NCI-H2196 treated with DMSO at 0.1 percent for 48 hours (cell line): ENCODE data around the gene MYO7B.

Experiments
- DNase-seq: peaks from one replicate; lab custom pipeline; 2025; ENCODE audit not compliant: unreplicated experiment; lab: John Stamatoyannopoulos, UW

Gene MYO7B

DNA sequence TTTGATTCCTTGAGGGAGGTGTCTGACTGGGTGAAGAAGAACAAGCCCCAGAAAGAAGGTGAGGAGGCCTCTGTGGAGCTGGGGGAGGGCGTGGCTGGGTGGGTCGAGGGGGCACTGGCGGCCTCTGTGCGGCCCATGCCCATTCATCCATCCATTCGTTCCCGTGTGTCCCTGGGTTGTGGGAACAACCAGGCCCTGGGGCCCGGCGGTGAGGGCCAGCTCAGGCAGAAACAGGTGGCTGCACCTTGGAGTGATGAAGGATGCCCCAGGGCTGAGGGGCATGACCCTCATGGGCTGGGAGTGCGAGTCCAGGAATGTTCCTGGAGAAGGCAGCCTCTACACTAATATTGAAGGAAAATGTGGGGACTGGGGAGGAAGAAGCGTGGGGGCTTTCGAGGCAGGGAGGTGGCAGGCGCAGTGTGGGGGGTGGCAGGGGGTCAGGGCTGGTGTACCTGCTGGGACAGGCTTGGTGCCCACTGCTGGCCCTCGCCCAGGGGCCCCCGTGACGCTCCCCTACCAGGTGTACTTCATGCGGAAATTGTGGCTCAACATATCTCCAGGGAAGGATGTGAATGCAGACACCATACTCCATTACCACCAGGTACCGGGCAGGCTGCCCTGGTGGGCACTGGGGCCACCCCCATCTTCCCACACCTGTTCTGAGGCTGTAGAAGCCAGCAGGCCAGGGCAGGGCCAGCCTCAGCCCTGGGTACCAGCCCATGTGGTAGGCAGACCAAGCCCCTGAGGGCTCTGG, 99.3 kb downstream of the MYO7B start:
- no peak for DNase-seq

DNA sequence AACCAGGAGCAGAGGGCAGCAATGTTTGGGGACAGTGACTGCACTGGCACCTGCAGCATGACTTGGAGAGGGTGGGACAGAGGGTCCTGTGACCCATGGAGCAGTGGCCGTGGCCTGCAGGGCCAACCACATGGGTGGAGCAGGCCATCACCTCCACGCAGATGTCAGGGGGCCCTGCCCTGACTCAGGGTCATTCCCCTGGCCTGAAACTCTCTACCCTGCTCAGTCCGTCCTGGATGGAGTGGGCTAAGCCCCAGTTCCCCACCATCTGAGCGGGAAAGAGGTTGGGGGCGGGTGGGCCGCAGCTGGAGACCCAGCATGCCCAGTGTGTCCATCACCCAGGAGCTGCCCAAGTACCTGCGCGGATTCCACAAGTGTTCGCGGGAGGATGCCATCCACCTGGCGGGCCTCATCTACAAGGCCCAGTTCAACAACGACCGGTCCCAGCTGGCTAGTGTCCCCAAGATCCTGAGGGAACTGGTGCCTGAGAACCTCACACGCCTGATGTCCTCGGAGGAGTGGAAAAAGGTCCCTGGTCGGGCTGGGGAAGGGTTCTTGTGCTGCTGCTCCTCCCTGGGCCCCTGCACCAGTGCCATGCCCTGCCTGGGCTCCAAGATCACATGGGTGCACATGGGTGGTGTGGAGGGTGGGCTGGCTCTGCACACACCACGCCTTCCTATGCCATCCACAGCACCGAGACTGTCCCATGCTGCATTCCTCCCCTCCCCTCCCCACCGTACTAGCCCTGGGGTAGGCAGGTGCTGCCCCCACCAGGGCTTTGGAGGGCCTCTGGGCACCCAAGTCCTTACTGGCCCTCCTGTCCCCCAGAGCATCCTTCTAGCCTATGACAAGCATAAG, 100.1 kb downstream of the MYO7B start:
- no peak for DNase-seq

DNA sequence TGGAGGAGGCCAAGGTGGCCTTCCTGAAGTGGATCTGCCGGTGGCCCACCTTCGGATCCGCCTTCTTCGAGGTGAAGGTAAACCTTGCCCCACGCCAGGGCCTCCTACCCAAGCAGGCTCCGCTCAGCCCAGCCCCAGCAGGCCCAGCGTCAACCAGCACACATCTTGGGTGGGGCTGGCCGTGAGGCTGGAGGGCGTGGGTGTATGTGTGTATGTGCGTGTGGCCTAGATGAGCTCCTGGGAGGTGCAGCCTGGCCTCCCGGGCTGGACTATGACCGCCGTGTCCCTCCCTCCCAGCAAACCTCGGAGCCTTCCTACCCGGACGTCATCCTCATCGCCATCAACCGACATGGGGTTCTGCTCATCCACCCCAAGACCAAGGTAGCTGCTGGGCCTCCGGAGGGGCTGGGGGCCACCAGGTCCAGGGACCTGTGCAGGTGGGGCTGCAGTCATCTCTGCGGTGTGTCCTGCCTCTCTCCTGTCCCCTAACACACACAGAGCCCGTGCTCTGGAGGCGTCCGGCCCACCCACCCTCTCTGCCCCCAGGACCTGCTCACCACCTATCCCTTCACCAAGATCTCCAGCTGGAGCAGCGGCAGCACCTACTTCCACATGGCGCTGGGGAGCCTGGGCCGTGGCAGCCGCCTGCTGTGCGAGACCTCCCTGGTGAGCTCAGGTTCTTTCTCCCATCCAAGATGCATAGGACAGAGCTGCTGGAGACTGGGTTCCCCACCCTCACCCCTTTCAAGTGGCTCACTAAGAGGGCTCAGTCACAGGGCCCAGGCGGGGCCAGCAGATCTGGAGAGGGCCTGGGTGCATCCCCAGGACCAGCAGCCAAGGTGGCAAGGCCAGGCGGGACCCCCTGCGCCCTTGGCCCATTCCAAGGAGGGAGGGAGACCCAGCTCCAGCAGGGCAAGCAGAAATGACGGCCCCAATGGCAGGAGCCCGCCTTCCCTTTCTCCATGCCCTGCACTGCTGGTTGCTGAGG, 101.1 kb downstream of the MYO7B start:
- no peak for DNase-seq

DNA sequence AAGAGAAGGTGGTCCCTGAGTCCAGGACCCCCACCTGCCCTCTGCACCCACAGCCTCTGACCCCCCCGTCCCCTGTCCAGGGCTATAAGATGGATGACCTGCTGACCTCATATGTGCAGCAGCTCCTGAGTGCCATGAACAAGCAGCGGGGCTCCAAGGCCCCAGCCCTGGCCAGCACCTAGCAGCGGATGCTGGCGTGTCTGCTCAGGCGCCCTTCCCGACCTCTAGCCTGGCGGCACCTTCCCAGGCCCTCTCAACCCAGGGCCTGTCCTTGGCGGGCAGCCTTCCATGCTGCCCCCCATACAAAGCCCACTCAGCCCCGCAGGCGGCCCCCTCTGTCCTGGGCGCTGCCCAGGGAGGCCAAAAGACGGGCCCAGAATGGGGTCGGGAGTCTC, 101.8 kb downstream of the MYO7B start:
- no peak for DNase-seq

DNA sequence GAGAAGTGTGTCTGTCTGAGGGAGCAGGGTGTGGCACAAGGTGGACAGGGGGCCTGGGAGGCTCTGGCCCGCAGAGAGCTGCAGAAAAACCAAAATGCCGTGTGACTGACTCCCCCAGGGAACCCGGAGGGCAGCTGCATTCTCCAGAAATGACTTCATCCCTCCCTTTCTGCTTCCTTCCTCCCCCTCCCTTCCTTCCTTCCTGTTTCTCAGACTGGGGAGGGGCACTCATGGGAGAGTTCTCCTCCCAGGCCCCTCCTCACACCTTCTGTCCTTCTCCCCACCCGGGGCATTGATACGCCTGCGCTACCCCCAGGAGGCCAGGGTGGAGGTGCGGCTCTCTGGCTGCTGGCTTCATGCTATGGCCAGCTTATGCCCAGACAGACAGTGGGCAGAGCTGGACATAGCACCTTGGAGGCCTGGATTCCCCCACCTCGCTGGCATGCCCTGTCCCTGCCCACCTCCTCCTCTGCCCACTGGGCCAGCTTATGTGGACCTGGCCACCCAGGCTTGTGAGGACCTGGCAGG, 102.3 kb downstream of the MYO7B start:
- no peak for DNase-seq

DNA sequence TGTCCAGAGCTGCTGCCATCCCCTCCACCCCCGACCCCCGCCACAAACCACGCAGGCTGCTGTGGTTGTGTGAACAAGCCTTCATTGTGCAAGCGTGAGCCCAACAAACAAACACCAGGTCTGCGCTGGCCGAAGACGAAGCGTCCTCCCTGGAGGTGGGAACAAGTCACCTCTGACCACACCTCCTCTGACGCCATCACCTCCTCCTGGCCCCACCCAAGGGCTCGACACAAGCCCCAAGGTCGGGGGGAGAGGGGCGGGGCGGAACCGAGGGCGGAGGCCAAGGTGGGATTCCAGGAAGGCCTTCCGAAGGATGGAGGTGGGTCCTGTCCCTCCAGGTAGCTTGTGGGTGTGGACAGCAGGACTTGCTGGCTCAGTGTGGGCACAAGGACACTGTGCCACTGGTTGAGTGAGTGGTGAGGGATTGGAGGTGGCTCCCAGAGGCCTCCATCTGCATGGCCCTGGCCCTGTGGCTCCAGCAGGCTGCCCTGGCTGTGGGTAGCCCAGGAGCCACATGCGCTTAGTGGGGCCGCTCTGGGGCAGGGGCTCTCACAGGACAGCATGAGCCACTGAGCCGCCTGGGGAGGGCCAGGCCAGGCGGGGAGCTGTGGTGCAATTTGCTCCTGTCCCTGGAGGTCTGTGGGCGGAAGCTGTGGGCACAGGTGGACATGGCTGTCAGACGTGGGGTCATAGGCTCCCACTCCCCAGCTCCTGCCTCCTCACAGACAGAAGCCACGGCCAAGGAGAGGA, 103.1 kb downstream of the MYO7B start:
- no peak for DNase-seq

DNA sequence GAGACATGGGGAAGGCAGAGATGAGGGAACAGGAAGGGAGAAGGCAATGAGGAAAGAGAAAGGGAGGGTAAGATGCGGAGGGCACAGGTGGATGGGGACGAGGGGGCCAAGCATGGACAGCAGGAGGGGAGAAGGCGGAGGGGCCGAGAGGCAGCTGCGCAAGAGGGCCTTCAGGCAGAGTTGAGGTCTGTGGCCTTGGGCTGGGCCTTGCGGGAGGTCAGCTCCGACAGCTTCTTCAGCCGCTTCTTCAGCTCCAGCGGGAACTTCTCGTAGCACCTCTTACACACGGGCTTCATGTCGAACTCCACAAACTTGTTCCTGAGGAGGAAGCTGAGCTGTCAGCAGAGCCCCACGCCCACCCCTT, 103.6 kb downstream of the MYO7B start:
- DNase-seq: no peak

DNA sequence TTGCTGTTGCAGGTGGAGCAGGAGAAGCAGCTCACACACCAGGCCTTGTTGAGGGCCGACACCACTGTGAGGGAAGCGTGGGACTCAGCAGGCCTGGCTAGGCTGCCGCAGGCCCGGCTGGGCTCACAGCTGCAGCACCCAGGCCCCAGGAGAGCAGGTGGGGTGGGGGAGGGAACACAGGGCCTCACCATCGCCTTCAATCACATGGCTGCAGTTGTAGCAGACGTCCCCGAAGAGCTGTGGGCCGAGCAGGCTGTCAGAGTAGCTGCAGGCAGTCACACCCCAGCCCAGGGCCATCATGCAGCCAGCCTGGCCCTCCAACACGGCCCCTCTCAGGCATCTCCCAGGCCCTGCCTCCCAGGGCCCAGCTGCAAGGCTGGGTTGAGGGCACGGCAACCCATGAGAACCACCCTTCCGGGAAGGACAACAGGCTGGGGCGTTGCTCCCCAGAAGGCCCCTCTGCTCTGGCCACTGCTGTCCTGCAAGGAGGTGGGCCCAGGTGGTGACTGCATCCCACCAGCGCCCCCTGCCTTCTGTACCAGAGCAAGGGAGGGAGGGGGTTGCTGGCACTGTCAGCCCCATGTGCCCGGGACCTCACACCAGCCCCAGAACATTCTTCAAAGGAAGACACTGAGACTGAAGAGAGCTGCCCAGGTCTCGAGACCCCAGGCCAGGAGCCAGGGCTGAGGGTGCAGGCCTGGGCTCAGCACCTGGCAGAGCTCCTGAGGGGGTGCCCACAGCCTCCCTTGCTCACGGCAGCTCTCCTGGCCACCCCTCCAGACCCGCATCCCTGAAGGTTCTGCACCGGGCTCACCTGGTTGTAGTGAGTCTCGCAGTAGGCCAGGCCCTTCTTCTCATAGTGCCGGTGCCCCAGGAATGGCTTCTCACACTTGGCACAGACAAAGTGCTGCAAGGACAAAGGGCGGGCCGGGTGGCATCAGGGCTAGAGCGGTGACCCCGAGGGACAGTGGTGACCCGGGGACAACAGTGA, 104.9 kb downstream of the MYO7B start:
- no peak for DNase-seq

DNA sequence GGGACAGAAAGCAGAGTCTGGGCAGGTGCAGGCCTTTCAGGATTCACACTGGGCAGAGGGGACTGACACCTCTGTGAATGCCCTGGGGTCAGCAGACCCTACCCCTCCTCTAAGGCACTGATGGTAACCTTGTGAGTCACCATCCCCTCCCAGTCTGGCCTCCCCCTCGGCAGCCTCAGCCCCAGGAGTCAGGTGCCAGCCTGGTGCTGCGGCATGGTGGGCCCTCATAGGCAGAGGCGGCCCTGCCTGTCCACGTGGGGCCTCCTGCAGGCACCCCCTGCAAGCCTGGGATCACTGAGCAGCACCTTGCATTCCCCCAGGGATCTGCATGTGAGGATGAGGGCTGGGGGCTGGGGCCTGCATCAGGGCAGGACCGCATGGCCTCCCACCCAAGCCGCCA, 105.7 kb downstream of the MYO7B start:
- DNase-seq: no peak

DNA sequence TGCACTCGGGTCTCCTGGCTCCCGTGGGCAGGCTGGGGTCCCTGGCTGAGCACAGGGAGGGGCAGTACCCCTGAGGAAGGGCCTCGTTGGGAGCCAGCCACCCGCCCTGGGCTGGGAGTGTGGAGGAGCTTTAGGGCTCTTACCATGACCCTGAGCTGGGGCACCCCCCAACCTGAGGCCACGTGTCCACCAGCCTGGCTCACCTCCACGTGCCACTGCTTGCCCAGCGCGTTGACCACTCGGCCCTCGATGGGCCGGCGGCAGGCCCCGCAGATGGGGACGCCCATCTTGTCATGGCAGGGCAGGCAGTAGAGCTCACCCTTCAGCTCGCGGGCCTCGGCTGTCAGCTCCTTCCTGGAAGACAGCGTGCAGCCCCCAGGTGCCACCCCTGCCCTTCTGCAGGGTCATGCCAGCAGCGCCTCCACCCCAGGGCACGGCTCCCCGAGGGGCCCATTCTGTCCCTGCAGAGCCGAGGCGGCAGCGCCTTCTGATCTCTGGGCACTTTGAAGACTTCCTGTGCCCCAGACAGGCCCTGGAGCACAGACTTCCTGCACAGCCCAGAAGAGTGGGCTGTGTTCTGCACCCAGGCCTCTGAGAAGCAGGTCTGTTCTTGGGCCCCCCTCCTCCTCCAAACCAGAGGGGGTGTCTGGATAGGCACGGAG, 106.5 kb downstream of the MYO7B start:
- DNase-seq: no peak

DNA sequence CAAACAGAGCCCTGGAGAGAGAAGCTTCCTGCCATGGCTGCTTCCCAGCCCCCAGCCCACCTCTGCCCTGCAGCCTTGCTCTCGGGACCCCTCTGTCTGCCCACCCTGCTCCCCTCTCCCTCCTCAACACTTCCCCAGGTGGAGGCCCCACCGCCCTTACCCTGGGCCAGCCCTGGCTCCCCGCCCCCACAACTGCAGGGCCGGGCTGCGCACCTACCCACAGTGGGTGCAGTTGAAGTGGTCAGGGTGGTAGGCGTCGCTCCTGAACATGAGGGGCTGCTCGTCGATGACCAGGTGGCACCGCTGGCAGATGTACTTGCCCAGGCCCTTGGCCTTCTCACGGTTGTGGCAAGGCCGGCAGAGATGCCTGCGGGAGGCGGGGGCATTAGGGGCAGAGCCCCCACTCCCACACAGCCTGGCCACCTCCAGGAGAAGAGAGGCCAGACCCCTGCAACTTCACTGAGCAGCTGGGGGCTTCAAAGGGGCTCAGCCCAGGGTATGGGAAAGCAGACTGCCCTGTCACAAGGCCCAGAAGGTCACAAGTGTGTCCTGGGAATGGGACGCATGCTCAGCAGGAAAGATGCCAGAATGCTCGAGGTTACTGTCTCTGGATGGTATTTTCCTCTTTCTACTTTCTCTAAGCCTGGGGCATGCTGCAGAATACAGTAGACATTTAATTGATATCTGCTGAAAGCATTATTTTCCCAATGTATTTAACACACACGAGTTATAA, 107.4 kb downstream of the MYO7B start:
- no peak for DNase-seq

DNA sequence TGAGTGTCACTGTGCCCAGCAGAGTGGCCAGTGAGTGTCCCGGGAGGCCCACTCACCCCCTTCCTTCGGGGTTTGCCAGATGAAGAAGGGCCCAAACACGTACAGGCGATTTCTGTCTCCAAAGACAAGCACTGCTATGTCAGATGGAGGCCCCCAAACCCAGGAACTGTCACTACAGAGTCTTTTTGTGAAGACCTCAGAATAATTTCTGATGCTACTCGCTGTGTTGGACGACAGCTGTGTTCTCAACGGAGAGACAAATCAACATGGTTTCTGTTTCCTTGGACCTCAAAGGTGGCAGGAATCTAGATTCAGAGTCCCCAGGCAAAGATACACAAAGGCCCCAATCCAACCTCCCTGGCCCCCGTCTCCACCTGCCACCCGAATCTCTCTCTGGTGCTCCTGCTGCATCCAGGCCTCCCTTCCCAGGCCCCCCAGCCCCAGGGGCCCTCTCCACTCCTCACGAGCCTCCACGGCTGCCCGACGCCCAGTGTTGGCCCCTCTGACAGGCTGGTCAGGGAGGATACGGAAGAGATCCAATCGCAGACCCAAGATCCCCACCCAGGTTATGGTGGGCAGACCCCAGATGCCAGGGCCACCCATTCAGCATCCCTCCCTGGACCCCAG, 108.1 kb downstream of the MYO7B start:
- DNase-seq: no peak

DNA sequence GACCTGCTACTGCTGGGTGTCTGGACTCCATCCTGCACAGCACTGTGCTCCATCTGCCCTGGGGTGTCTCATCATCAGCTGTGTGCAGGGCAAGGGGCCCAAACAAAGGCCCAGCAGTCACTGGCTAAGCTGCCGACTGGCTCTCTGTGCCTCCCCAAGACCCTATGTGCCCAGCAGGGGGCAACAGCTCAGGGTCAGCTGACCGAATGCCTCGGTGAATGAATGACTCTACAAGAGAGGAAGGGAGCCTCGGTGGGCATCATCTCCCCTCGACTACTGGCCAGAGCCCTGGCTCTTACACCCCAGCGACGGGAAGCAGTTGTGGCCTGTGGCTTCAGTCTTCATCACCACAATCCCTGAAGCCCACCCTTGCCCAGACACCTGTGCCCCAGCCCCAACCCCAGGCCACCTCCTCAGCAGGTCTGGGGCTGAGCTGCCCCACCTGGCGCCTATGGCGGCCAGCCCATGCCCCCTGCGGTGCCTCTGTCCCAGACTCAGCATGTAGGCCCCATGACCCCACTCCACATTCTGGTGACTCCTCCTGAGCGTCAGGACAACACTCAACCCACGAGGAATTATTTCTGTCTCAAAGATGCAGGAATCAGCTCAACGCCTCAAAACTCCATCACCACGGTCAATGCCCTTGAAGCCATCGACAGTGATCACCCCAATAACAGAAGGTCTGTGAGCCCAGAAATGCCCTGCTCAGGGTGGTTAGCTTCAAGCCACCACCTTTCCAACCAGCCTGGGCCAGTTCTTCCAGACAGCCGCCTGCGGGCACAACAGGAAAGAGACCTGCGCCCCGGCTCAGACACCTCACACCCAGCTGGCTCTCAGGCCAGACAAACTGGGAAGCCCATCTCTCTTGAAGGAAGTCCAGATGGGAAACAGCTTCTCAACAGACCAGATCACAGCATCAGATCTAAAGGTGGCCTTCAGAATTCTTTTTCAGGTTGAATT, 108.9 kb downstream of the MYO7B start:
- no peak for DNase-seq

DNA sequence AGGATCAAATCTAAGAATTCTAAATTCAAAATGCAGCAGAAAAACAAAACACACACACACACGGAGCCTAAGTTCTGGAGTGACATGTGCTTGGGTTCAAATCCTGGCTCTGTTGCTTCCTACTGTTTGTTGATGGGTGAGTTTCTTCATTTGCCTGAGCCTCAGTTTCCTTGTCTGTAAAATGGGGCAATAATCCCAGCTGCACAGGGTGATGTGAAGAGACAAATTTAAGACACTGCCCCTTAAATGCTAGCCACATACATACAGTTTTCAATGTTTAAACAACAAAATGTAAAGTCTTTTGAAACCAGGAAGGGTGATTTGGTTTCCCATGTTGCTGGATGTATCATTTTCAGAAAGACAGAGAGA, 109.5 kb downstream of the MYO7B start:
- no peak for DNase-seq

DNA sequence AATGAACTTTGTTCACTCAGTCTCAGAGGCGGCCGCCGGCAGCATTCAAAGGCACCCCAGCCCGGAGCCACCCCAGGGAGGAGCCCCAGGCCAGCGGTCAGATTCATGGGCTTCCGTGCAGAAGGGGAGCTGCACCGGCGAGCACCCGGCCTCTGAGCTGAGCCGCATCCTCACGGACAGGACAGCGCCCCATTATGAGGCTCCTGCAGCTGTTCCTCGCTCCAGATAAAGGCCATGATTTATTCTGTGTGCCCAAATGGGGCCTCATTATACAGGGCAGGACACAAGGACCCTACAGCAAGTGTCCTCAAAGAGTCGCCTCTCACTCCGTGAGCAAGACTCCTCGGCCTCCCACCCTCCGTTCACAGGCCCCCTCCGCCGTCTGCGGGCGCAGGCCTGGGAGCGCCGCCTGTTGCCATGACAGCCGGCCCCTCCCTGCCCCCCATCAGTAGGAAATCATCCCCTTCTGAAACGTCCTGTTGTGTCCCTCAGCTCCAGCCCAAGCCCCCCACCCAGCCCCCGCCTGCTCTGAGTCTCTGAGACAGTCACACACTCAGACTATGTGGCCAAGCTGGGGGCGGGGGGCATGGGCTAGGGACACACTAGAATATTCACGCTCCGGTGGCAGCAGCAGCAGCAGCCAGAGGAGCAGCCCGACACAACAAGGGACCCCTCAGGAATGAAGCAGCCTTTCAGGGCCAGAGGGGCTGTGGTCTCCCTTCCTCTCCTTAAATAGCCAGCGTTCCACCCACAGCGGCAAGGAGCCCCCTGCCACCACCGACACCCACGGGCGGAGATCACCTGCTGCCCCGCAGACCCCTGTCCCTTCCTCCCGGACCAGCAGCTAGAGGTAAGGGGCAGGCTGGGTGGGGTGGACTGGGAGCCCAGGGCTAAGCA, 110.2 kb downstream of the MYO7B start, which contains the start of gene GPR17:
GPR17 (plus strand) TSS at position 759 of the 897 bp plus-strand sequence. CDS start 4,583 bp downstream, outside the sequence.
- DNase-seq: no peak
